ENCODE measurements around the gene PLXDC1.

DNA sequence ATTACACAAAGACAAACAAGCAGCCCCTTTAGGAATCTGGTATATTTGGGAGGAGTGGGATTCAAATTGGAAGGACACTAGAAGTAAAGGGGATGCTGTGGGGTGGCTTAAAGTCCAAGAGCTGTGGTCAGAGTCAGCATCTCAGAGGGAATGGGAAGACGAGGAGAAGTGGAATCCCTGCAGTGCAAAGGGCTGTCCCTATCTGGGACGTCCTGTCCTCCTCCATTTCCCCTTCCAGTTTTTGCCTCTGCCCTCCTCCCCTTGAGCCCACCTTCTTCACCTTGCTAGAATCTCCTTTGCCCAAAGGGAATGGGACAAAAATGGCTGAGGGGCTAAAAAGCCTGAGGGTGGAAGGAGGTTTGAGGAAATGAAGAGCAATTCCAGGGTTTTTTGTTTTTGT is 4.2 kb upstream of the PLXDC1 start:
- TF ChIP-seq, protein P1, sequence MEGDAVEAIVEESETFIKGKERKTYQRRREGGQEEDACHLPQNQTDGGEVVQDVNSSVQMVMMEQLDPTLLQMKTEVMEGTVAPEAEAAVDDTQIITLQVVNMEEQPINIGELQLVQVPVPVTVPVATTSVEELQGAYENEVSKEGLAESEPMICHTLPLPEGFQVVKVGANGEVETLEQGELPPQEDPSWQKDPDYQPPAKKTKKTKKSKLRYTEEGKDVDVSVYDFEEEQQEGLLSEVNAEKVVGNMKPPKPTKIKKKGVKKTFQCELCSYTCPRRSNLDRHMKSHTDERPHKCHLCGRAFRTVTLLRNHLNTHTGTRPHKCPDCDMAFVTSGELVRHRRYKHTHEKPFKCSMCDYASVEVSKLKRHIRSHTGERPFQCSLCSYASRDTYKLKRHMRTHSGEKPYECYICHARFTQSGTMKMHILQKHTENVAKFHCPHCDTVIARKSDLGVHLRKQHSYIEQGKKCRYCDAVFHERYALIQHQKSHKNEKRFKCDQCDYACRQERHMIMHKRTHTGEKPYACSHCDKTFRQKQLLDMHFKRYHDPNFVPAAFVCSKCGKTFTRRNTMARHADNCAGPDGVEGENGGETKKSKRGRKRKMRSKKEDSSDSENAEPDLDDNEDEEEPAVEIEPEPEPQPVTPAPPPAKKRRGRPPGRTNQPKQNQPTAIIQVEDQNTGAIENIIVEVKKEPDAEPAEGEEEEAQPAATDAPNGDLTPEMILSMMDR (IDR thresholded peaks at IDR 0.05) = no peak
- no peak for TF ChIP-seq POLR2A (IDR thresholded peaks at IDR 0.05)
